ENCODE data around the gene NPAS1.

Gene NPAS1

GRCh38 chr19:47023448-47023794, 3.8 kb downstream of the NPAS1 start:
- in situ Hi-C loops (cut with MboI; ENCODE audit: low sequenced_read_pairs, unreplicated experiment): no loop called here
- DNase-seq (ENCODE audit: low spot score): no peak
- no peak for TF ChIP-seq CTCF (IDR thresholded peaks at IDR 0.05; ENCODE audit: borderline replicate concordance, control extremely low read depth, extremely low read depth, insufficient read depth, missing control alignments)

GRCh38 chr19:47024502-47024901, 4.9 kb downstream of the NPAS1 start:
- no peak for TF ChIP-seq CTCF (IDR thresholded peaks at IDR 0.05; ENCODE audit: borderline replicate concordance, control extremely low read depth, extremely low read depth, insufficient read depth, missing control alignments)
- in situ Hi-C loops (cut with MboI; ENCODE audit: low sequenced_read_pairs, unreplicated experiment): no loop called here
- no peak for DNase-seq (ENCODE audit: low spot score)

- in situ Hi-C loops (cut with MboI; ENCODE audit: low sequenced_read_pairs, unreplicated experiment): no loop called here
- TF ChIP-seq CTCF (IDR thresholded peaks at IDR 0.05; ENCODE audit: borderline replicate concordance, control extremely low read depth, extremely low read depth, insufficient read depth, missing control alignments): no peak
- DNase-seq (ENCODE audit: low spot score): no peak
Measured at GRCh38 chr19:47026156-47026555, 6.5 kb downstream of the NPAS1 start.

DNA sequence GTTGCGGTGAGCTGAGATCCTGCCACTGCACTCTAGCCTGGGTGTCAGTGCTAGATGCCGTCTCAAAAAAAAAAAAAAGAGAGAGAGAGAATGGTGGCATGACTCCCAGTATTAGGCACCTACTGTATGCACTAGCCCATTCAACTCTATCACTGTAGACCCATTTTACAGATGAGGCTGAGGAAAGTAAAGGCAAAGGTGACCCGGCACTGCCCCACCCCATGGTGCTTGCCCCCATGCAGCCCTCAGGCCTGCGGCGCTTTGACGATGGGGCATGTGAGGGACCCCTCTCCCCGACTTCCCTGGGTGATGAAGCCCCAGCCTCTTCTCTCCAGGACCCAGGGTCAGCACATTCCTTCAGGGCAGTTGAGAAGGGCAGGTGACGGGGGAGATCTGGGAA, 7.3 kb downstream of the NPAS1 start:
- DNase-seq (ENCODE audit: low spot score): no peak

GRCh38 chr19:47027586-47028088, 8.0 kb downstream of the NPAS1 start:
- DNase-seq (ENCODE audit: low spot score): no peak
- in situ Hi-C loops (cut with MboI; ENCODE audit: low sequenced_read_pairs, unreplicated experiment): no loop called here
- no peak for TF ChIP-seq CTCF (IDR thresholded peaks at IDR 0.05; ENCODE audit: borderline replicate concordance, control extremely low read depth, extremely low read depth, insufficient read depth, missing control alignments)

More for the DNA sequence above, 7.3 kb downstream of the NPAS1 start:
- TF ChIP-seq CTCF (IDR thresholded peaks at IDR 0.05; ENCODE audit: borderline replicate concordance, control extremely low read depth, extremely low read depth, insufficient read depth, missing control alignments): no peak
- in situ Hi-C loops (cut with MboI; ENCODE audit: low sequenced_read_pairs, unreplicated experiment): no loop called here

GRCh38 chr19:47028195-47028601, 8.6 kb downstream of the NPAS1 start:
- no peak for DNase-seq (ENCODE audit: low spot score)
- TF ChIP-seq CTCF (IDR thresholded peaks at IDR 0.05; ENCODE audit: borderline replicate concordance, control extremely low read depth, extremely low read depth, insufficient read depth, missing control alignments): no peak
- in situ Hi-C loops (cut with MboI; ENCODE audit: low sequenced_read_pairs, unreplicated experiment): no loop called here

Measured in GM13976 (cell line).